ENCODE results near the gene PDLIM1.
A peak's percentile ranks its signal among the peaks of the same experiment; 100 is the strongest.

The PDLIM1 gene

GRCh38 chr10:95335933-95336699 is 45.3 kb upstream of the PDLIM1 start:
- no peak for ATAC-seq
- TF ChIP-seq CREB5 (CRISPR knock-in tag; IDR thresholded peaks at IDR 0.05; ENCODE audit: low read depth): no peak
- TF ChIP-seq, protein P1, sequence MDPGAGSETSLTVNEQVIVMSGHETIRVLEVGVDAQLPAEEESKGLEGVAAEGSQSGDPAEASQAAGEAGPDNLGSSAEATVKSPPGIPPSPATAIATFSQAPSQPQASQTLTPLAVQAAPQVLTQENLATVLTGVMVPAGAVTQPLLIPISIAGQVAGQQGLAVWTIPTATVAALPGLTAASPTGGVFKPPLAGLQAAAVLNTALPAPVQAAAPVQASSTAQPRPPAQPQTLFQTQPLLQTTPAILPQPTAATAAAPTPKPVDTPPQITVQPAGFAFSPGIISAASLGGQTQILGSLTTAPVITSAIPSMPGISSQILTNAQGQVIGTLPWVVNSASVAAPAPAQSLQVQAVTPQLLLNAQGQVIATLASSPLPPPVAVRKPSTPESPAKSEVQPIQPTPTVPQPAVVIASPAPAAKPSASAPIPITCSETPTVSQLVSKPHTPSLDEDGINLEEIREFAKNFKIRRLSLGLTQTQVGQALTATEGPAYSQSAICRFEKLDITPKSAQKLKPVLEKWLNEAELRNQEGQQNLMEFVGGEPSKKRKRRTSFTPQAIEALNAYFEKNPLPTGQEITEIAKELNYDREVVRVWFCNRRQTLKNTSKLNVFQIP (CRISPR knock-in tag; IDR thresholded peaks at IDR 0.05; ENCODE audit: borderline replicate concordance, low read depth): no peak
- no peak for TF ChIP-seq ESRRG (CRISPR knock-in tag; IDR thresholded peaks at IDR 0.05)
- TF ChIP-seq, protein P2, sequence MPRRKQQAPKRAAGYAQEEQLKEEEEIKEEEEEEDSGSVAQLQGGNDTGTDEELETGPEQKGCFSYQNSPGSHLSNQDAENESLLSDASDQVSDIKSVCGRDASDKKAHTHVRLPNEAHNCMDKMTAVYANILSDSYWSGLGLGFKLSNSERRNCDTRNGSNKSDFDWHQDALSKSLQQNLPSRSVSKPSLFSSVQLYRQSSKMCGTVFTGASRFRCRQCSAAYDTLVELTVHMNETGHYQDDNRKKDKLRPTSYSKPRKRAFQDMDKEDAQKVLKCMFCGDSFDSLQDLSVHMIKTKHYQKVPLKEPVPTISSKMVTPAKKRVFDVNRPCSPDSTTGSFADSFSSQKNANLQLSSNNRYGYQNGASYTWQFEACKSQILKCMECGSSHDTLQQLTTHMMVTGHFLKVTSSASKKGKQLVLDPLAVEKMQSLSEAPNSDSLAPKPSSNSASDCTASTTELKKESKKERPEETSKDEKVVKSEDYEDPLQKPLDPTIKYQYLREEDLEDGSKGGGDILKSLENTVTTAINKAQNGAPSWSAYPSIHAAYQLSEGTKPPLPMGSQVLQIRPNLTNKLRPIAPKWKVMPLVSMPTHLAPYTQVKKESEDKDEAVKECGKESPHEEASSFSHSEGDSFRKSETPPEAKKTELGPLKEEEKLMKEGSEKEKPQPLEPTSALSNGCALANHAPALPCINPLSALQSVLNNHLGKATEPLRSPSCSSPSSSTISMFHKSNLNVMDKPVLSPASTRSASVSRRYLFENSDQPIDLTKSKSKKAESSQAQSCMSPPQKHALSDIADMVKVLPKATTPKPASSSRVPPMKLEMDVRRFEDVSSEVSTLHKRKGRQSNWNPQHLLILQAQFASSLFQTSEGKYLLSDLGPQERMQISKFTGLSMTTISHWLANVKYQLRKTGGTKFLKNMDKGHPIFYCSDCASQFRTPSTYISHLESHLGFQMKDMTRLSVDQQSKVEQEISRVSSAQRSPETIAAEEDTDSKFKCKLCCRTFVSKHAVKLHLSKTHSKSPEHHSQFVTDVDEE (CRISPR knock-in tag; IDR thresholded peaks at IDR 0.05): no peak
- no peak for TF ChIP-seq ZNF565 (CRISPR knock-in tag; conservative IDR thresholded peaks at IDR 0.05; ENCODE audit: low read depth)

DNA sequence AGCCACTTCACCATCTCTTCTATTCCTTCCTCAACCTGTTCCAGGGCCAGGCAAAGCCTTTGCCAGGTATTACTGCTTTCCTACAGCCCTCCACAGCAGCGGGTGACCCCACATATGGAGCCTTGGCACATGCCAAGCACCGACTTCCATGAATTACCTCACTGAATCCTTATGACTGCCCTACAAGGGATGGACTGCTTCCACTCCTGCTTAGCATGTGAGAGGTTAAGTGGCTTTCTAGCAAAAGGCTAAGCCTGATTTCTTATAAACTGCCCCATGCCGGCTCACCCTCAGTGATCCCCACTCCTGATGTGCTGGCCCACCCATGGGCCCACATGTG is 44.0 kb upstream of the PDLIM1 start:
- peak; percentile 22 for ATAC-seq
- TF ChIP-seq ZNF8 (CRISPR knock-in tag; IDR thresholded peaks at IDR 0.05) (no peak), PPARA (CRISPR knock-in tag; IDR thresholded peaks at IDR 0.05; ENCODE audit: borderline replicate concordance) (no peak), ZFP3 (CRISPR knock-in tag; IDR thresholded peaks at IDR 0.05) (no peak), ZNF70 (CRISPR knock-in tag; IDR thresholded peaks at IDR 0.05) (no peak), BACH2 (CRISPR knock-in tag; IDR thresholded peaks at IDR 0.05; ENCODE audit: borderline replicate concordance) (no peak), ARNTL (CRISPR knock-in tag; IDR thresholded peaks at IDR 0.05; ENCODE audit: borderline replicate concordance, low read depth) (no peak), CREB5 (CRISPR knock-in tag; IDR thresholded peaks at IDR 0.05; ENCODE audit: low read depth) (no peak), SNAI2 (CRISPR knock-in tag; IDR thresholded peaks at IDR 0.05) (no peak), ZNF565 (CRISPR knock-in tag; conservative IDR thresholded peaks at IDR 0.05; ENCODE audit: low read depth) (no peak), RARB (CRISPR knock-in tag; IDR thresholded peaks at IDR 0.05) (no peak), TOX (CRISPR knock-in tag; IDR thresholded peaks at IDR 0.05; ENCODE audit: borderline replicate concordance) (no peak), OSR1 (CRISPR knock-in tag; IDR thresholded peaks at IDR 0.05) (no peak), CSDC2 (CRISPR knock-in tag; IDR thresholded peaks at IDR 0.05) (no peak)
- TF ChIP-seq, protein P3, sequence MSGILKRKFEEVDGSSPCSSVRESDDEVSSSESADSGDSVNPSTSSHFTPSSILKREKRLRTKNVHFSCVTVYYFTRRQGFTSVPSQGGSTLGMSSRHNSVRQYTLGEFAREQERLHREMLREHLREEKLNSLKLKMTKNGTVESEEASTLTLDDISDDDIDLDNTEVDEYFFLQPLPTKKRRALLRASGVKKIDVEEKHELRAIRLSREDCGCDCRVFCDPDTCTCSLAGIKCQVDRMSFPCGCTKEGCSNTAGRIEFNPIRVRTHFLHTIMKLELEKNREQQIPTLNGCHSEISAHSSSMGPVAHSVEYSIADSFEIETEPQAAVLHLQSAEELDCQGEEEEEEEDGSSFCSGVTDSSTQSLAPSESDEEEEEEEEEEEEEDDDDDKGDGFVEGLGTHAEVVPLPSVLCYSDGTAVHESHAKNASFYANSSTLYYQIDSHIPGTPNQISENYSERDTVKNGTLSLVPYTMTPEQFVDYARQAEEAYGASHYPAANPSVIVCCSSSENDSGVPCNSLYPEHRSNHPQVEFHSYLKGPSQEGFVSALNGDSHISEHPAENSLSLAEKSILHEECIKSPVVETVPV (CRISPR knock-in tag; IDR thresholded peaks at IDR 0.05): no peak
- TF ChIP-seq, protein P2 (CRISPR knock-in tag; IDR thresholded peaks at IDR 0.05): no peak
- TF ChIP-seq, protein P1 (CRISPR knock-in tag; IDR thresholded peaks at IDR 0.05; ENCODE audit: borderline replicate concordance, low read depth): no peak
